GM23338 (cell line): ENCODE data around the gene PPM1E. TPM values are rescaled to one million over a fixed set of nuclear protein-coding genes. Genes with fewer than 3 reads are reported as not detected.

Experiments used
- ATAC-seq: fragments of 200-7000 bp; cut with Tn5 transposase; 3 replicates; pipeline ENCODE4 v1.9.1; 2020
- DNase-seq: peaks from one replicate; pipeline ENCODE4 v3.0.0-alpha.2; 2015; ENCODE audit warnings: low spot score
- H2AFZ ChIP-seq: fragments of 200-600 bp; sonication (generic); 2 replicates; pipeline ENCODE4 v1.8.0; 2016; ENCODE audit warnings: antibody characterized with exemption, mild to moderate bottlenecking, moderate library complexity
- H3F3A ChIP-seq: fragments of 200-600 bp; sonication (generic); replicated peaks from 2 replicates; pipeline ENCODE4 v1.8.0; 2017; ENCODE audit warnings: antibody characterized with exemption, mixed run types, low read depth
- H3K27ac ChIP-seq: fragments of 200-600 bp; sonication (generic); 2 replicates; pipeline ENCODE4 v1.6.1; 2016; ENCODE audit warnings: low read depth
- H3K27me3 ChIP-seq: fragments of 200-600 bp; sonication (generic); 2 replicates; pipeline ENCODE4 v1.8.0; 2016; ENCODE audit warnings: mild to moderate bottlenecking, mixed run types, moderate library complexity; ENCODE audit not compliant: insufficient read depth
- H3K36me3 ChIP-seq: fragments of 200-600 bp; sonication (generic); 2 replicates; pipeline ENCODE4 v1.8.0; 2016; ENCODE audit warnings: mild to moderate bottlenecking; ENCODE audit not compliant: insufficient read depth
- H3K4me1 ChIP-seq: fragments of 200-600 bp; sonication (generic); 2 replicates; pipeline ENCODE4 v1.8.0; 2016; ENCODE audit warnings: mild to moderate bottlenecking, moderate library complexity; ENCODE audit not compliant: insufficient read depth
- H3K4me2 ChIP-seq: fragments of 200-600 bp; sonication (generic); 2 replicates; pipeline ENCODE4 v1.7.1; 2017; ENCODE audit warnings: mixed run types
- H3K4me3 ChIP-seq: fragments of 200-600 bp; sonication (generic); 2 replicates; pipeline ENCODE4 v1.6.1; 2016; ENCODE audit warnings: mixed run types
- H3K79me2 ChIP-seq: fragments of 200-600 bp; sonication (generic); replicated peaks from 2 replicates; pipeline ENCODE4 v1.8.0; 2017; ENCODE audit warnings: mild to moderate bottlenecking; ENCODE audit not compliant: insufficient read depth
- H3K9me2 ChIP-seq: fragments of 200-600 bp; sonication (generic); 2 replicates; pipeline ENCODE4 v1.8.0; 2017; ENCODE audit not compliant: insufficient read depth
- H4K20me1 ChIP-seq: fragments of 200-600 bp; sonication (generic); replicated peaks from 2 replicates; pipeline ENCODE4 v1.8.0; 2017; ENCODE audit warnings: mild to moderate bottlenecking; ENCODE audit not compliant: insufficient read depth
- H3K27ac Mint-ChIP-seq: 2 replicates; pipeline ENCODE4 v1.8.0; 2020; ENCODE audit warnings: inconsistent platforms, mild to moderate bottlenecking, moderate library complexity, mixed read lengths
- H3K27me3 Mint-ChIP-seq: 3 replicates; pipeline ENCODE4 v1.8.0; 2022; ENCODE audit warnings: low read depth, mild to moderate bottlenecking, moderate library complexity, mixed read lengths, inconsistent platforms; ENCODE audit not compliant: insufficient read depth, poor library complexity
- H3K36me3 Mint-ChIP-seq: 3 replicates; pipeline ENCODE4 v1.8.0; 2021; ENCODE audit warnings: low read depth, mild to moderate bottlenecking, inconsistent platforms, moderate library complexity, mixed read lengths
- H3K4me1 Mint-ChIP-seq: 3 replicates; pipeline ENCODE4 v1.8.0; 2020; ENCODE audit warnings: mild to moderate bottlenecking, inconsistent platforms, mixed read lengths
- H3K4me3 Mint-ChIP-seq: 3 replicates; pipeline ENCODE4 v1.8.0; 2021; ENCODE audit warnings: moderate library complexity, mild to moderate bottlenecking, inconsistent platforms, mixed read lengths
- H3K9me3 Mint-ChIP-seq: 3 replicates; pipeline ENCODE4 v1.8.0; 2020; ENCODE audit warnings: moderate library complexity, mild to moderate bottlenecking, inconsistent platforms, mixed read lengths
- CREB1 ChIP-seq: fragments of 250-450 bp; sonication (Bioruptor Pico); IDR thresholded peaks from 2 replicates; pipeline ENCODE4 v1.5.0; 2020; ENCODE audit warnings: low read depth, mild to moderate bottlenecking, moderate library complexity
- CTCF ChIP-seq, 2 experiments: fragments of 200-600 bp in 1 of 2; sonication (generic) in 1 of 2; conservative IDR thresholded peaks; 2 replicates each; pipeline versions ENCODE4 v1.5.1 to v1.6.1; 2016 to 2017; ENCODE audit warnings: antibody characterized with exemption in 2 of 2, low read depth in 2 of 2, mild to moderate bottlenecking in 2 of 2, moderate library complexity in 1 of 2
- EZH2 ChIP-seq: fragments of 200-600 bp; sonication (generic); IDR thresholded peaks from one replicate; pipeline ENCODE4 v1.8.0; 2017; ENCODE audit warnings: antibody characterized with exemption, mild to moderate bottlenecking, low read depth; ENCODE audit not compliant: unreplicated experiment
- EZH2phosphoT487 ChIP-seq: fragments of 200-600 bp; sonication (generic); IDR thresholded peaks from one replicate; pipeline ENCODE4 v1.8.1; 2018; ENCODE audit warnings: antibody characterized with exemption; ENCODE audit not compliant: unreplicated experiment
- JUNB ChIP-seq: IDR thresholded peaks from one replicate; pipeline ENCODE4 v1.6.1; 2016; ENCODE audit warnings: antibody characterized with exemption; ENCODE audit not compliant: unreplicated experiment
- NANOG ChIP-seq: IDR thresholded peaks from 2 replicates; pipeline ENCODE4 v1.6.1; 2016; ENCODE audit warnings: antibody characterized with exemption, borderline replicate concordance
- POLR2AphosphoS5 ChIP-seq: IDR thresholded peaks from 2 replicates; pipeline ENCODE4 v1.6.1; 2016; ENCODE audit warnings: antibody characterized with exemption, low read depth
- REST ChIP-seq: IDR thresholded peaks from one replicate; pipeline ENCODE4 v1.6.1; 2018; ENCODE audit warnings: antibody characterized with exemption; ENCODE audit not compliant: unreplicated experiment
- STAT1 ChIP-seq: IDR thresholded peaks from one replicate; pipeline ENCODE4 v1.6.1; 2016; ENCODE audit warnings: antibody characterized with exemption; ENCODE audit not compliant: unreplicated experiment
- ZNF114 ChIP-seq: fragments of 250-450 bp; sonication (Bioruptor Pico); IDR thresholded peaks from 2 replicates; pipeline ENCODE4 v1.5.0; 2020; ENCODE audit warnings: mild to moderate bottlenecking, moderate library complexity
- ZNF331 ChIP-seq: fragments of 250-450 bp; sonication (Bioruptor Pico); IDR thresholded peaks from 2 replicates; pipeline ENCODE4 v1.5.0; 2020; ENCODE audit warnings: low read depth, mild to moderate bottlenecking, moderate library complexity
- polyA plus RNA-seq: library from polyadenylated mRNA; unstranded; fragments of >200 nt; fragmentation: Nextera tagmentation; extraction: Ambion mirVana; gene quantifications from 2 replicates; pipeline ENCODE4 v1.2.1, GENCODE V29; 2016
- total RNA-seq: library from RNA; depleted of rRNA; stranded (reverse); fragments of >200 nt; shearing (Covaris generic); gene quantifications from 2 replicates; pipeline ENCODE4 v1.2.3, GENCODE V29; 2014

PPM1E gene
- total and polyA plus RNA-seq, 2 experiments from 2014 or later, result 2.1 to 13.8 TPM

GRCh38 chr17:58870747-58871146, 115.1 kb downstream of the PPM1E start (continued):
- TF ChIP-seq REST (no peak), CTCF (conservative IDR thresholded peaks at IDR 0.05; ENCODE audit: low read depth in 2 of 2) (peak in 1 of 2 experiments; percentile 44; a peak in 2 of 4 replicates)

- no peaks in the 10 kb centered on the region for H3K79me2 ChIP-seq
- Mint-ChIP-seq H3K4me1 (no peaks in the 10 kb centered on the region), H3K9me3 (no peaks in the 10 kb centered on the region), H3K4me3 (no peak overlapping the region), H3K36me3 (no peaks in the 10 kb centered on the region), H3K27me3 (no peaks in the 10 kb centered on the region), H3K27ac (no peak overlapping the region)
- H3K4me1 ChIP-seq, result no peaks in the 10 kb centered on the region
- H3K9me2 ChIP-seq, result no peaks in the 10 kb centered on the region
- no peak overlapping the region for H2AFZ ChIP-seq
- no peak overlapping the region for H3K27ac ChIP-seq
- H3F3A ChIP-seq, result no peaks in the 10 kb centered on the region
- DNase-seq (no peak), ATAC-seq (no peak)
- H3K4me3 ChIP-seq, result no peak overlapping the region
- H3K4me2 ChIP-seq, result no peak overlapping the region
- H3K27me3 ChIP-seq, result no peaks in the 10 kb centered on the region
- no peaks in the 10 kb centered on the region for H4K20me1 ChIP-seq
- no peaks in the 10 kb centered on the region for H3K36me3 ChIP-seq
- no peak for TF ChIP-seq EZH2
- TF ChIP-seq EZH2phosphoT487, result no peak
- TF ChIP-seq CTCF (conservative IDR thresholded peaks at IDR 0.05; ENCODE audit: low read depth in 2 of 2), result no peak
- TF ChIP-seq POLR2AphosphoS5, result no peak
- no peak for TF ChIP-seq JUNB
- TF ChIP-seq ZNF331 (CRISPR knock-in tag), result no peak
- no peak for TF ChIP-seq ZNF114
- TF ChIP-seq NANOG, result no peak
- no peak for TF ChIP-seq REST
- no peak for TF ChIP-seq CREB1 (CRISPR knock-in tag)
- TF ChIP-seq STAT1, result no peak
These were observed 118.3 kb downstream of the PPM1E start for GRCh38 chr17:58873926-58874325.
